GM19397 (cell line): ENCODE data around the gene SPATA6.

Experiments
- ATAC-seq: cut with Tn5 transposase; IDR thresholded peaks from one replicate; pipeline ENCODE4 v1.9.1; 2021; ENCODE audit warnings: mild to moderate bottlenecking, moderate library complexity; ENCODE audit not compliant: unreplicated experiment

SPATA6 gene

GRCh38 chr1:48258106-48258505, 213.9 kb downstream of the SPATA6 start:
- ATAC-seq = no peak

- no peak for ATAC-seq
Measured at GRCh38 chr1:48254254-48254653, 217.8 kb downstream of the SPATA6 start.

- ATAC-seq = no peak
Measured at GRCh38 chr1:48251821-48252220, 220.2 kb downstream of the SPATA6 start.

GRCh38 chr1:48251323-48251722, 220.7 kb downstream of the SPATA6 start:
- no peak for ATAC-seq

GRCh38 chr1:48250572-48250971, 221.4 kb downstream of the SPATA6 start:
- no peak for ATAC-seq

- no peak for ATAC-seq
Measured at GRCh38 chr1:48249868-48250267, 222.1 kb downstream of the SPATA6 start.

GRCh38 chr1:48248356-48248755, 223.6 kb downstream of the SPATA6 start:
- ATAC-seq = no peak

- no peak for ATAC-seq
Measured at GRCh38 chr1:48246727-48247126, 225.3 kb downstream of the SPATA6 start.
